ENCODE data around the gene ANXA10. TPM values are rescaled to one million over a fixed set of nuclear protein-coding genes. Genes with fewer than 3 reads are reported as not detected.

ANXA10 gene, protein sequence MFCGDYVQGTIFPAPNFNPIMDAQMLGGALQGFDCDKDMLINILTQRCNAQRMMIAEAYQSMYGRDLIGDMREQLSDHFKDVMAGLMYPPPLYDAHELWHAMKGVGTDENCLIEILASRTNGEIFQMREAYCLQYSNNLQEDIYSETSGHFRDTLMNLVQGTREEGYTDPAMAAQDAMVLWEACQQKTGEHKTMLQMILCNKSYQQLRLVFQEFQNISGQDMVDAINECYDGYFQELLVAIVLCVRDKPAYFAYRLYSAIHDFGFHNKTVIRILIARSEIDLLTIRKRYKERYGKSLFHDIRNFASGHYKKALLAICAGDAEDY
- total RNA-seq (2021; ENCODE audit: unreplicated experiment) (not detected), Bru-seq, nascent RNA (not detected), BruChase-seq, experiment 1, labeled RNA remaining after a 2-hour chase (not detected), BruChase-seq, experiment 2, labeled RNA remaining after a 6-hour chase (not detected)
- not detected for polyA plus RNA-seq (2012; ENCODE audit: insufficient read length)
- long read RNA-seq = 0 reads

DNA sequence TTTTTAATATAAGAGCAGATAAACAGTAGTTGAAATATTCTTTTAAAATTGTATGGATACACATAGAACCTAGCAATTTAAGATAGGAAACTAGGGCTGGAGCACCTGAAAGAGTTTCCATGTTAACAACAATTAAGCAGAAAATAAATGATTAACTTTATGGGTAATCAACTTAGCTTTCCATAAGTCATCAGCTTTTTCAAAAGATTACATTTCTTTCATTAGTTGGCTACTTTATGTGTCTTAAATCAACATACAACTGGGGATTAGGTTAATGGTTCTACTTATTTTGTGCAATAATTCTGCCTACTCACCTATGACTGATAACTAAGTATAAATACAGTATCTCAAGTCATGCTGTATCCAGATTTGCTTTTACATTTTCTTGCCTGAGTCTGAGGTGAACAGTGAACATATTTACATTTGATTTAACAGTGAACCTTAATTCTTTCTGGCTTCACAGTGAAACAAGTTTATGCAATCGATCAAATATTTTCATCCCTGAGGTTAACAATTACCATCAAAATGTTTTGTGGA lies at the start of gene ANXA10:
Gene ANXA10 (plus strand): TSS at position 362 of the 537 bp plus-strand sequence. CDS start 164 bp downstream, at position 526.
- DNase-seq (ENCODE audit: low read depth, low spot score) (no peak), ATAC-seq (no peak)
- H3K4me3 ChIP-seq (ENCODE audit: low read depth in 2 of 2, low read length in 2 of 2) = no peak within 1 kb of the TSS
- H3K4me1 ChIP-seq (ENCODE audit: control insufficient read depth, insufficient read depth, low read length) = no peaks in the 10 kb centered on the region
- POLR2A ChIA-PET = no interaction called here
- H3K27ac ChIP-seq (ENCODE audit: low read length) = no peak within 1 kb of the TSS
- H3K9me3 ChIP-seq (ENCODE audit: control insufficient read depth, insufficient read depth, low read depth, low read length) = peaks cover 15% of the 10 kb centered on the region; the same call in 1 of the 2 replicates
- BruUV-seq (replicated peaks) = no TSS peak
- no peaks in the 10 kb centered on the region for H3K27me3 ChIP-seq (ENCODE audit: control insufficient read depth, insufficient read depth, low read length)
- H3K36me3 ChIP-seq (ENCODE audit: control insufficient read depth, insufficient read depth, low read length) = no peaks in the 10 kb centered on the region
- TF ChIP-seq SIN3A (IDR thresholded peaks at IDR 0.05; ENCODE audit: borderline replicate concordance, insufficient read depth, low read depth, low read length) = no peak
- TF ChIP-seq POLR2AphosphoS5 (IDR thresholded peaks at IDR 0.05; ENCODE audit: low read depth, low read length) = no peak
- TF ChIP-seq, protein P1, sequence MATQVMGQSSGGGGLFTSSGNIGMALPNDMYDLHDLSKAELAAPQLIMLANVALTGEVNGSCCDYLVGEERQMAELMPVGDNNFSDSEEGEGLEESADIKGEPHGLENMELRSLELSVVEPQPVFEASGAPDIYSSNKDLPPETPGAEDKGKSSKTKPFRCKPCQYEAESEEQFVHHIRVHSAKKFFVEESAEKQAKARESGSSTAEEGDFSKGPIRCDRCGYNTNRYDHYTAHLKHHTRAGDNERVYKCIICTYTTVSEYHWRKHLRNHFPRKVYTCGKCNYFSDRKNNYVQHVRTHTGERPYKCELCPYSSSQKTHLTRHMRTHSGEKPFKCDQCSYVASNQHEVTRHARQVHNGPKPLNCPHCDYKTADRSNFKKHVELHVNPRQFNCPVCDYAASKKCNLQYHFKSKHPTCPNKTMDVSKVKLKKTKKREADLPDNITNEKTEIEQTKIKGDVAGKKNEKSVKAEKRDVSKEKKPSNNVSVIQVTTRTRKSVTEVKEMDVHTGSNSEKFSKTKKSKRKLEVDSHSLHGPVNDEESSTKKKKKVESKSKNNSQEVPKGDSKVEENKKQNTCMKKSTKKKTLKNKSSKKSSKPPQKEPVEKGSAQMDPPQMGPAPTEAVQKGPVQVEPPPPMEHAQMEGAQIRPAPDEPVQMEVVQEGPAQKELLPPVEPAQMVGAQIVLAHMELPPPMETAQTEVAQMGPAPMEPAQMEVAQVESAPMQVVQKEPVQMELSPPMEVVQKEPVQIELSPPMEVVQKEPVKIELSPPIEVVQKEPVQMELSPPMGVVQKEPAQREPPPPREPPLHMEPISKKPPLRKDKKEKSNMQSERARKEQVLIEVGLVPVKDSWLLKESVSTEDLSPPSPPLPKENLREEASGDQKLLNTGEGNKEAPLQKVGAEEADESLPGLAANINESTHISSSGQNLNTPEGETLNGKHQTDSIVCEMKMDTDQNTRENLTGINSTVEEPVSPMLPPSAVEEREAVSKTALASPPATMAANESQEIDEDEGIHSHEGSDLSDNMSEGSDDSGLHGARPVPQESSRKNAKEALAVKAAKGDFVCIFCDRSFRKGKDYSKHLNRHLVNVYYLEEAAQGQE (IDR thresholded peaks at IDR 0.05; ENCODE audit: insufficient read depth in 1 of 2, low read depth in 2 of 2, low read length in 1 of 2) = no peak
- TF ChIP-seq, protein P2, sequence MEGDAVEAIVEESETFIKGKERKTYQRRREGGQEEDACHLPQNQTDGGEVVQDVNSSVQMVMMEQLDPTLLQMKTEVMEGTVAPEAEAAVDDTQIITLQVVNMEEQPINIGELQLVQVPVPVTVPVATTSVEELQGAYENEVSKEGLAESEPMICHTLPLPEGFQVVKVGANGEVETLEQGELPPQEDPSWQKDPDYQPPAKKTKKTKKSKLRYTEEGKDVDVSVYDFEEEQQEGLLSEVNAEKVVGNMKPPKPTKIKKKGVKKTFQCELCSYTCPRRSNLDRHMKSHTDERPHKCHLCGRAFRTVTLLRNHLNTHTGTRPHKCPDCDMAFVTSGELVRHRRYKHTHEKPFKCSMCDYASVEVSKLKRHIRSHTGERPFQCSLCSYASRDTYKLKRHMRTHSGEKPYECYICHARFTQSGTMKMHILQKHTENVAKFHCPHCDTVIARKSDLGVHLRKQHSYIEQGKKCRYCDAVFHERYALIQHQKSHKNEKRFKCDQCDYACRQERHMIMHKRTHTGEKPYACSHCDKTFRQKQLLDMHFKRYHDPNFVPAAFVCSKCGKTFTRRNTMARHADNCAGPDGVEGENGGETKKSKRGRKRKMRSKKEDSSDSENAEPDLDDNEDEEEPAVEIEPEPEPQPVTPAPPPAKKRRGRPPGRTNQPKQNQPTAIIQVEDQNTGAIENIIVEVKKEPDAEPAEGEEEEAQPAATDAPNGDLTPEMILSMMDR (IDR thresholded peaks at IDR 0.05) = no peak
- TF ChIP-seq TCF7L2 (IDR thresholded peaks at IDR 0.05; ENCODE audit: low read depth, low read length) = no peak
- intact Hi-C loops (cut with micrococcal nuclease; ENCODE audit: unreplicated experiment) = no loop called here
- in situ Hi-C loops (cut with HindIII; ENCODE audit: low pct_unique_long_range_greater_than_20kb, low sequenced_read_pairs) = no loop called here
- CTCF ChIA-PET = no interaction called here

DNA sequence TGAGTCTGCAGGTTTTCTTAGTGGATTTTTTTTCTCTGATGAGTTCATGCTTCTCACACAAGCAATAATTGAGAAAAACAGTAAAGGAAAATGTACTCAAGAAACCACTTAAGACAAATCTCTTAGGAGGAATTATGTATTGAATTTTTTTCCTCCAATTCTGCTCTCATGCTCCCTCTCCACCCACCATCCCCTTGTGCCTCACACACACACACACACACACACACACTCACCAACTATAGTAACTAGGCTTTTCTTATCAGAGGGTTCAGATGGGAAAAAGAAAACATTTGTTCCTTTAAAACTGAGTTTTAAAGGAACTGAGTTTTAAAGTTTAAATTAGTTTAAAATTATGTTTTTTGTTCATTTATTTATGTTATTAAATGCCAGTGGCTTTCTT lies 47.0 kb upstream of the ANXA10 start:
- CTCF ChIA-PET = no interaction called here
- no peak for TF ChIP-seq SIN3A (IDR thresholded peaks at IDR 0.05; ENCODE audit: borderline replicate concordance, insufficient read depth, low read depth, low read length)
- TF ChIP-seq, protein P1 (IDR thresholded peaks at IDR 0.05; ENCODE audit: insufficient read depth in 1 of 2, low read depth in 2 of 2, low read length in 1 of 2) = no peak
- TF ChIP-seq POLR2AphosphoS5 (IDR thresholded peaks at IDR 0.05; ENCODE audit: low read depth, low read length) = no peak
- TF ChIP-seq, protein P2 (IDR thresholded peaks at IDR 0.05) = no peak
- TF ChIP-seq TCF7L2 (IDR thresholded peaks at IDR 0.05; ENCODE audit: low read depth, low read length) = no peak
- no peak overlapping the region for H3K27ac ChIP-seq (ENCODE audit: low read length)

More for the DNA sequence above, 47.0 kb upstream of the ANXA10 start:
- Histone ChIP-seq H3K36me3 (ENCODE audit: control insufficient read depth, insufficient read depth, low read length) (no peaks in the 10 kb centered on the region), H3K4me1 (ENCODE audit: control insufficient read depth, insufficient read depth, low read length) (no peaks in the 10 kb centered on the region), H3K27me3 (ENCODE audit: control insufficient read depth, insufficient read depth, low read length) (no peaks in the 10 kb centered on the region), H3K4me3 (ENCODE audit: low read depth in 2 of 2, low read length in 2 of 2) (no peak overlapping the region), H3K9me3 (ENCODE audit: control insufficient read depth, insufficient read depth, low read depth, low read length) (no peaks in the 10 kb centered on the region)
- no TSS peak for BruUV-seq (replicated peaks)
- DNase-seq (ENCODE audit: low read depth, low spot score) = no peak
- no peak for ATAC-seq
- POLR2A ChIA-PET = no interaction called here
- intact Hi-C loops (cut with micrococcal nuclease; ENCODE audit: unreplicated experiment) (no loop called here), in situ Hi-C loops (cut with HindIII; ENCODE audit: low pct_unique_long_range_greater_than_20kb, low sequenced_read_pairs) (no loop called here)
